HG03439 (cell line): ENCODE measurements around the gene MAPK10.
"Not testable (repeated sequence)": the region's sequence is repeated elsewhere in the genome, so short reads cannot be mapped to it uniquely, and the experiment has no call there.

Experiments used
- ATAC-seq: cut with Tn5 transposase; IDR thresholded peaks from one replicate; pipeline ENCODE4 v1.9.1; 2021; ENCODE audit warnings: mild to moderate bottlenecking, moderate library complexity; ENCODE audit not compliant: unreplicated experiment

The MAPK10 gene

DNA sequence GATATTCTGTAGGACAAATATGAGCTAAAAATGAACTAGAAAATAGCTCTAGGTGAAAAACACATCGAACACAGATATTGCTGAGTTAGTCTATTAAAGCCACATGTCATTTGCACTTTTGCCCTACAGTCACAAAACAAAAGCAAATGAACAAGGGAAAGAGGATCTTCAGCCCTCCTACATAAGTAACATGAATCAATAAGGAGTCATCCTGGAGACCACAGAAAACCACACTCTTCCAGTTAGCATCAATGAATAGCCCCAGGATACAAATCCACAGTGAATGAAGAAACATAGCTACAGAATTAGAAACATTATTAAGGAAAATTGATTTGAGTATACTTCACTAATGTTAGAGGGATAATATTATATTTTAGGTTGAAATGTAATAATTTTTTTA lies 311.4 kb downstream of the MAPK10 start:
- no peak for ATAC-seq

DNA sequence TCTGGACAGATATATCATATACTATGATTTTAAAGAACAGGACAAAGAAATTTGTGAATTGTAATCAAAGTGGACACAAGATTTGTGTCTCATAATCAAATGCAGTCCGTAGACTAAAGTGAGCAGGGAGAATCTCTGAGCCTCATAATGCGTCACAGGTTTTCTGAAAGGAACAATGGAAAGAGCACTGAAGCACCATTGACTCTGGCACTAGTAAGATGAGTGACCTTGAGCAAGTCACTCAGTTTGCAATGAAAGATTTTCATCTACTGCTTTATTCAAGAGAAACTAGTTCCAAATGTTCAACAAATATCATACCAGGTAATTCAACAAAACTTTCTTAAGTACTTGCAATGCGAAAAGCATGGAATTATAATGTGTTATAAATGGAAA lies 315.3 kb downstream of the MAPK10 start:
- no peak for ATAC-seq

DNA sequence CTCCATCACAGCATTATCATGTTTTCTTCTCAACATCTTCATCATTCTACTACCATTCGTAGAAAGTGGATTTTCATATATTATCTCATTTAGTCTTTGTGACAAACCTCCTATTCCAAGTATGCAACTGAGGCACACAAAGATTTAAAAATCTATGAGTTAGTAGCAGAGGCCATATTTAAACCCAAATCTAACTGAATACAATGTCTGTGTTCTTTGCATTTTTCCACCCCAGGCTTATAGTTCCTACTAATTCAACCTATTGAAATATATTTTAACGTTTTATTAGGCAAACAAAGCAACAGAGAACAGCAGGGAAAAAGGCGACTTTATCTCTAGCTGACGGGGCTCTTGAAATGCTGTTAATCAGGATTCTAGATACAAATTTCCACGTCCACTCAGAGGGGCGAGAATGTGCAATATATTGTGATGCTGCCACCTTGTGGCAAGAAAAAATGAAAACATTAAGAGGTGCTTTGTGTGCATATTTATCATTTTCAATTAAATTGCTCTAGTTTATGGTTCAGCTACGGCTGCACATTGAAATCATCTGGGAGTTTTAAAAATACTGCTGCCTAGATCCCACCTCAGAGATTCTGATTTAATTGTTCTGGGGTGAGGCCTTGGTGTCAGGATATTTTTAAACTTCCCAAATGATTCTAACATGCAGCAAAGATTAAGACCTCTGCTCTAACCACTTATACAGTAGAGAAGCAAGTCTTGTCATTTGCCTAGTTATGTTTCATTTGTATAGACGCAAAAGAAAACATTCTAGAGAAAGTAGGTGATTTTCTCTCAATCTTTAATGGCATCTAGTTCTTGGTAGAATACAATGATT lies 315.9 kb downstream of the MAPK10 start:
- ATAC-seq = peak; percentile 86

DNA sequence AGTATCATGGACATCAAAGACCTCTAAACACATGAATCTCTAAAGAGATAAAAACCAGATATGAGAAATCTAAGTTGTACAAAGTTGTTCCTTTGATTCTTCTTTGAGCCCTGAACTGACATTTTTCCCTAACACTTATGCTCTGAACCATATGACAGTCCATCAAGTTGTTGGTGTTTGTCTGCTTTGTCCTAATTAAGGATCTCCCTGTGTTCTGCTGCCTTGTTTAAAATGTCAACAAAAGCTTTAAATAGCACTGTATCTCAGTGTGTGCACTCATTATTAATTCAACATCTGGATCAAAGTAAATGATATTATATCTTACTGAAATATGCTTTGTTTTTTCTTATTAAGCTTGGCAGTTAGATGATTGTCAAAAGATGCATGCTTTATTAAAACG lies 321.8 kb downstream of the MAPK10 start:
- no peak for ATAC-seq

DNA sequence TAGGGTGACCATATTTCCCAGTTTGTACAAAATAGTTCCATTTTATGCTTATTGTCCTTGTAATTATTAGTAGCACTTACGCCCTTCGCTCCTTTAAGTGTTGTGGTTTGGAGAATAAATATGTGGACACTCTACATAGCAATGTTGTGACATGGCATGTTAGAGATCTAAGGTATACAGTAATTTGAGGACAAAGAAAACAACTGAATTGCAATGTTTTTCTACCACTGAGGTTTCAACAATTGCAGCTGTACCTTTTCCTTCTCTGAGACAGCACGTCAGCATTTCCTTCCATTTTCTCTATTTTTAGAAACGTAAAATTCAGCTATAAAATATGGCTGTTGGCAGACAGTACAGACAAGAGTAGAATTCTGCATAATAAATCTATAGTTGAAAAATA lies 323.1 kb downstream of the MAPK10 start:
- ATAC-seq = no peak

DNA sequence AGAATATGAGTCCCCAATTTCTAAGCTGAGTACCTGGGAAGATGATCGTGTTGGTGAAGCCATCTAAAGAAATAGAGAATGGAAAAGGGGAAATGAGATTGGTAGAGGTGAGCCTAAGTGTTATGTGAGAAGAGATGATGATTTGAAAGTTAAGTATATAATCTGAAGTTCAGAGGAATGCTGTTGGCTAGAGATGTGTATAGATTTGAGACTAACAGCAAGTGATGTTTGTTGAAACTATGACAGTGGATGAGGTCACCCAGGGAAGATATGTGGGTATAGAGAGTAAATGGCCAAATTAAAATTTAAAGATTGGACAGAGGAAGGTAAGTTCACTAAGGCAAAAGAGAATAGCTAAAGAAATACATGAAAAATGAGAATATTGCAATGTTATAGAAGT lies 324.2 kb downstream of the MAPK10 start:
- ATAC-seq = no peak

DNA sequence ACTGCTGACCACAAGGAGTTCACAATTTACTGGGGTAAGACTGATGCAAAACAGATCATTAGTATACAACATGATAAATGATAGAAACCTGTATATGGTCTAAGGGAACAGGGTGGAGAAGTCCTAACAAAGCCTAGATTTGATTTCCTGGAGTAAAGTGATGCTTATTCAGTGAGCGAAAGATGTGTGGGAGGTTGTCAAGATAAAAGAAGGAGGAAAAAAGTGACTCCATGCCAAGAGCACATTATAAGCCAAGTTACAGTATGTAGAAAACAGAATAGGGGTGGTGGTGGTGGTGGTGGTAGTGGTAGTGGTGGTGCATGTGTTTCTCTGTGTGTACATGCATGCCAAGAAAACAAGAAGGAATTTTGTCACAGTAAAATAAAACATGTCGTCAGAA lies 325.2 kb downstream of the MAPK10 start:
- no peak for ATAC-seq

DNA sequence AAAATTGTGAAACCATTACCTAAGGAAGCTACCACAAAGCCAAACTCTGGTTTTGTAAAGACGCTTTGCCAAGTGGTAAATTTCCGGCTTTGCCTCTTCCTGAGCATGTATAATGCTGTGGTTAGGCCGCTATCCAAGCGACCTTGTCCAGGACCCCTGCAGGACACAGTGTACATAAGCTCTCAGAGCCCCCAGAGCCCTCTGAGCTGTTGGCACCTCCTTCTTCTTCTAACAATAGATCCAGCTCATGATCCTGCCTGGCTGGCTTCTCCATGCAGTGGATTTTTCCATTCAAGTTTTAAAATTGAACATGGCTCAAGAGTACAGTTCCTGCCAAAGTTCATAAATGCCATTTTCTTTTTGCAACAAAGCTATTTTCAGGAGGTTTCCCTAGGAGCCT lies 326.7 kb downstream of the MAPK10 start:
- no peak for ATAC-seq

DNA sequence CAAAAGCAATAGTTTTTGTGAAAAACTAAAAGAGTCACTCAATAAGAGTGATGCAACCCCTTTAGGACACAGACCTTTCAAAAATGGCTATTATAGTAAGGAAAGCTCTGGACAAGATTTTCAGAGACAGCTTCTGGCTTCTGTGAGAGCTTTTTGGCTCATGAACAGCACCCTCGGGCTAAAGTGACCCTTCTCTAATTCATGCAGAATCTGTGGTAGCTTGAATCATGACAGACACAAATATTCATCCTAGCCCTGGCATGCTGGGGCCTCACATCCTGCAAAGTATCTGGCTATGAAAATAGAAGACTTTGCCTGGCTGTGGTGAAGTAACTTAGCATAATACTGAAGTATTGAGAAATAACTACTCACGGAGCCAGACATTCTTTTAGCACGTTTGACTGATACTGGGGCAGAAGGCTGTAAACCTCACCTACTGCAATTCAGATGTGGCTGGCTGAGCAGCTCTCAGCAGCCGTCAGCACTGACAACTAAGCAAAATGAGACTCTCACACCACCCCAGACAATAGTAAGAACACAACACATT lies 327.3 kb downstream of the MAPK10 start:
- no peak for ATAC-seq

DNA sequence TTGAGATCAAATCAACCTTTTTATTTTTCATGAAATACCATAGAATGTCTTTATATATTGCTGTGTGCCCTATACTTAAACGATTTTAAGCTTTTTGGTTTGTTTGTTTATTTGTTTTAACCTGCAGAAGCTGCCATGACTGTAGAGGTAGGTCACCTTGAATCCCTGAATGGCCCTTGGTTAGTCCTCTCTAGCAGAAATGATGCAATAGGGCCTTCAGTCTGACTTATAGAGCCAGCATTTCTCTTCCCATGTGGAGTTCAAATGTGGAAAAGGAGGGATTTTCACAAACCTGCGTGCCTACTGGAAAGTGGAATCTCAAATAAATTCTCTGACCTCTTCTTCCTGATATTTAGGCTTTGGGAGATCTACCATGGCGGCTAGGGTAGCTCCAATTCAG lies 327.9 kb downstream of the MAPK10 start:
- no peak for ATAC-seq

DNA sequence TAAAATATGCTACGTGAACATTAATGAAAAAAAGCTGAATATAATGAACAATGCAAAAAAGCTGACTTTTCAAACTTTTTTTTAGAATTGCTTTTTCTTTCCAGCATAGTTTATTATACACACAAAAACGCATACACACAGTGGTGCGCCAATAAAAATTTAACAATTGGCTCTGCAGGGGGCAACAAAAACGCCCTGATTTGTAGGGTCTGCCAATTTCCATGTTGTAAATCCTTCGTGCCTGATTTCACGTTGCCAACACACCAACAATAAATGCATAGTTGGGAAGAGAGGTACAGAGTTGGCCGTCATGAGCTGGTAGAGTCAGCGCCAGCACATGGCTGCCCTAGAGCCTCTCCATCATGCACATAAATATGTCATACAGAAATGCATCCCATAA lies 333.1 kb downstream of the MAPK10 start:
- ATAC-seq = no peak

DNA sequence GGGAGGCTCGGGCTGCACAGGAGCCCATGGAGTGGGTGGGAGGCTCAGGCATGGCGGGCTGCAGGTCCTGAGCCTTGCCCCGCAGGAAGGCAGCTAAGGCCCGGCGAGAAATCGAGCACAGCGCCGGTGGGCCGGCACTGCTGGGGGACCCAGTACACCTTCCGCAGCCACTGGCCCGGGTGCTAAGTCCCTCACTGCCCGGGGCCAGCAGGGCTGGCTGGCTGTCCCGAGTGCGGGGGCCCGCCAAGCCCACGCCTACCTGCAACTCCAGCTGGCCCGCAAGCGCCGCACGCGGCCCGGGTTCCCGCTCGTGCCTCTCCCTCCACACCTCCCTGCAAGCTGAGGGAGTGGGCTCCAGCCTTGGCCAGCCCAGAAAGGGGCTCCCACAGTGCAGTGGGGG lies 338.2 kb downstream of the MAPK10 start:
- not testable (repeated sequence) for ATAC-seq

DNA sequence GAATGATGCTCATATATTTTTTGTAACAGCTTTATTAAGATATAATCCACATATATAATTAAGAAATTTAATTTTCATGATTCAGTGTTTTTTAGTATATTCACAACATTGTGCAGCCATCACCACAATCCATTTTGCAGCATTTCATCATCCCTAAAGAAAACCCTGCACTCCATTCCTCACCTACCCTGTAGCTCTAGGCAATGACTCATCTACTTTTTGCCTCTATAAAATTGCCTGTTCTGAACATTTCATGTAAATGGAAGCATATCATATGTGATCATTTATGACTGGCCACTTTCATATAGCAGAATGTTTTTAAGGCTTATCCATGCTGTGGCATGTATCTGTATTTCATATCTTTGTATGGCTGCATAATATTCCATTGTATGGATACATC lies 339.9 kb downstream of the MAPK10 start:
- no peak for ATAC-seq

DNA sequence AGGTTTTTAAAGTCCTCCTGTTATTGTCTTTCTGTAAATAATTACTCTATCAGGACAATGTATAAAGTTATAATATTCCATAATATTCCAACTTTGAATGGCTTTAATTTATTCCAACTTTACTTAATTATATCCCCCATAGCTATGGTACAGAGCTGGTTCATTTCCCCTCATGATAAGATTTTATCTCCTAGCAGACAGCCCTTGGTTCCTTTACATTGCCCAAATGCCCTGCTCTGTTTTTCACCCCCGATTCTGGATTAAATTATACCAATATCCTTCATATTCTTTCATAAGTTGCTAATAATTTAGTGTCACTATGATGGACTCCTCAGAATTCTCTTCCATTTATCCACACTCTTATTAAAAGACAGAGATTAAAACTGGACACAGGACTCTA lies 340.5 kb downstream of the MAPK10 start:
- no peak for ATAC-seq

DNA sequence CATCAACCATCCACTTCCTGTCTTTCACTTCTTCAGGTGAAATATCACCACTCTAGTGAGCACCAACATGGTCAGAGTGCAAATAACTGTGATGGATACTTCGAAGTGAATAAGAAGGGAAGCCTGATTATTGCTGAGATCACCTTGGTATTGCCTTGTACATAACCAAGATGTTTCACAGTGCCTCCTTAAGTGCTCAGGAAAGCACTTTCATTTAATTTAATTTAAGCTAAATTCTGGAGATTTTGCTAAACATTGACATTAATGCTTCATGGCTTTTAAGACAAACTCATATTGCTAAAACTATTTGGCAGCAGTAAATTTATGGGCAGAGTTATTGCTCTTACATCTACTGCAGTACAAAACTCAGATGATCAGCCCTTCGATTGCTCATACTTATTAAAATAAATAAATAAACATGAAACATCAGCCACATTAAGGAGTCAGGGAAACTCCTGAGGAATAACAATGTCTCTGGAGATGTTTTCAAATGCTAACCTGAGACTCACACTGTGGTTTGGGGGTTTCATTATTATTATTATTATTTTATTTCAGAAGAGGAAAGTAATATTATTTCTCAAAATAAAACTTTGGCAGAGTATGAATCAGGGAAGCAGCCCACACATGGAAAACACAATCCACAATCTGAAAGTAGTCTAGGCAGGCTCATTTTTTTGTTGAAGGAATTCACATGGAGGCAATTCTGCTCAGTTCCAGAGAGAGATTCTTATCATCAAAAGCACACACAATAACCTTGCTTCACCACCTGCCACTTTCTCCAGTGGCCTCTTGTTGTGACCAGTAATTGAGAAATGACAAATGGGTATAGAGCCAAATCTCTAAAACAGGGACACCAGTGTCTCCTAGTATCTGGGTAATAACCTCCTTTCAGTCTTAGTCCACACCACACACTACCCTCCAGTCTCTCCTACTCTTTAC lies 344.2 kb downstream of the MAPK10 start:
- ATAC-seq = no peak

DNA sequence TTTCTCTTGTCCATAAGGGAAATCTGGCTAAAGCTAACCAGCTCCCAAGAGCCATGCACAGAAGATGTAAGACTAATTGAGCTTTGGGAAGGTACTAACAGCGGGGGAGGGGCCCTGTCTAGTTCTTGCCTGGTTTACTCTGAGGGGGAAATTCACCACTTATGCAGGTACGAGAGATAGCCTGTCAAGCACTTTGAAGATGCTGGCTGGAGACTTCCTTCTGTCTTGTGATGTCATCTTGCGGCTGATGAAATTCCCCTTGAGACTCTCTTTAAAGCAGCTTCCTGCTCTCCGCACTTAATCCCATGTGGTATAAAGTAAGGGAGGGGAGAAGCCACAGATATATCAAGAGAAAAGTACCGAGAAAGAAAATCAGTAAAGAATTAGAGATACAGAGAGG lies 345.3 kb downstream of the MAPK10 start:
- ATAC-seq = peak; percentile 82

DNA sequence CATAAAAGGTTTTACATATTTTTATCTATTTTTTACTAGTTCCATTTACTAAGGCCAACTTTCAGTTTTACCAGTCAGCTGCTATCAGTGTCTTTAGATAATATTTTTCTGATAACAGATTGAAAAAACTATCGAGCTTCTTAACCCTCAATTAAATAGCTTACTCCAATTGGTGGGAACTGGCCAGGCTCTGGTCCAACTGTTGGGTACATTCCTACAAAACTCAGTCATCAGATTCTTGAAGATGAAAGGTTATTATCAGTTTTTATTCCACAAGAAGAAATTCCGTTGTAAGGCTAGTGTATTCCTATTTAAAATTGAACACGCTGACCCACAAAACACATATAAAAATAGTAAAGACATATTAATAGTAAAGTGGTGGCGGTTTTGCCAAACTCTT lies 346.2 kb downstream of the MAPK10 start:
- ATAC-seq = no peak

DNA sequence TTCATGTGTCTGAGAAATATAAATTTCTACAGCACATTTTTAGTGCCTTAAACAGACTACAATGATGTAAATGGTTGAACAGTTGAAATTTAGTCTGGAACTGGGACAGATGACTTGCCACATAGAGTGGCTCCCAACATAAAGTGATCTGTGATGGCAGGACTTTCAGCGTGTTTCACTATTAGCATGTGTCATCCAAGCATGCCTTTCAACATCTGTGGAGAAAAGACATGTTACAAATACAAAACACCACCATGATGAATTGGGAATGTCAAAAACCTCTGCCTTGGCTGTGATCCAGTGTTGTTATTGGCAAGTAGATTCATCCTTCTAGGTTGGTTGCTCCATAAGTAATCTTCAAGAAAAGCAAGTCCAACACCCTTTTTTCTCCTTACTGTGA lies 348.7 kb downstream of the MAPK10 start:
- ATAC-seq = no peak

DNA sequence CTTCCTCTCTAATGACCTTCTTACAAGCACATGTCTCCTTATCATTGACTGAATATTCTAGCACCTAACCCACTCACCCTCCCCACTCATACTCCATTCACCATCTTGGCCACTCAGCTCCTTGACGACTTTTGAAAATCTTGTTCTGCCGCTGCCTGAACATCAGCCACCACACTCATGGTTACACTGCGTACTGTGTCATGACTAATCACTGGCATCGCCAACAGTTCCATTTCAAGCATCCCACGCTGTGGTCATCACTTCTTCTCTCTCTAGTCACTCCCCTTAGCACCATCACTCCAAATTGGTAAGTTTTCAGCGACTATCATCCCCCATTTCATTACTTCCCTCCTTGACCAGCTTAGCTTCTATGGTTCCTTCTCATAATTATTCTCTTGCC lies 352.8 kb downstream of the MAPK10 start:
- no peak for ATAC-seq

DNA sequence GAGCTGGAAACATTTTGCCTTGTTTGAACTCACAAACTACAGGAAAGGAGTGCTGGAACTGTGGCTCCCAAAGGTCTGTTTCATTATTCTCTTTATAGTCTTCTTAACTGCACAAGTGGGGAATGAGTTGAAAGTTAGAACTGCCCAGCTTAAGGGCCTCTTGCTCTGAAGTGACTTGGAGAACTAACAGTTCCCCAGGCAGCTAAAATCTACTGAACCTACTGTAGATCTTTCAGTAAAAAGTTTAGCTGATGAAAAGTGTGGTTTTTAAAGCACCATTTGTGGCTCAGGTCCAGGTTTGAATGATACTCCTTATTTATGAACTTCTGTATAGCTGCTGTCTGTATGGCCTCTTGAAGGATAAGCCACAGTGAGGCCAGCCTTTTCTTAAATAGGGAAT lies 353.8 kb downstream of the MAPK10 start:
- no peak for ATAC-seq

DNA sequence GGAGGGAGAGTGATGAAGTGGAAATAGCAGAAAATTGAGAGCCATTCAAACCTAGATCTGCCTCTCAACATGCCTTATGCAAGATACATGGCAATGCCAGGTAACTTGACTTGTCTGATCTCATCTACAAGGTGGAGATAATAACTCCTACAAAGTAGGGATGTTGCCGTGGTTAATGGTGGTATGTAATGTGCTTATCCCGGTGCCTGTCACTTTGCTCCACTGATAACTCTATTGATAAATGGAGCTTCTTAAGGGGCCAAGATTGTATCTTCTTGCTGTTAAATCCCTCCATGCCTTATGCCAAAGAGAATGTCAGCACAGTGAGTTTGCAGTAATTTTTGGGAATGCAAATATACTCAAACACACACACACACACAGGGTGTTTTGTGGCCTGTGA lies 355.8 kb downstream of the MAPK10 start:
- no peak for ATAC-seq

DNA sequence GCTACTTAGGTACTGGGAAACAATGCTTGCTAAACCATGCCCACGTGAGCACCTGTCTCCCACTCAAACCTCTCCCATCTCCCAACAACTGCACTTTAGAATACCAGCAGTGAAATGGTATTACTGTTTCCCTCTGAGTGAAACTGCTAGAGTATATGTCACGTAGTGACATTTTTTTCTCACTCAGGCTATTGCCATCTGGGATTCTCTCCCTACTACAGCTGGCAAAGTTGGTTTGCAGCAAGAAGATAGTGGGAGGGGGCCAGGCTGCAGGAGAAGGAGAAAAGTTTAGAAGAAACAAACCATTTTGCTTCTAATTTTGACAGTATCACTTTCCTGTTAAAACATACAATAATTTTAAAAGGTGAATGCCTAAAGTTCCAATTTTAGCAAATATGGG lies 358.3 kb downstream of the MAPK10 start:
- no peak for ATAC-seq
